GM23248 (cell line): ENCODE measurements around the gene TBC1D25. TPM values are rescaled to one million over a fixed set of nuclear protein-coding genes. Genes with fewer than 3 reads are reported as not detected.

Experiments used
- DNase-seq: peaks from one replicate; pipeline ENCODE4 v3.0.0-alpha.2; 2015
- H2AFZ ChIP-seq: fragments of 200-600 bp; sonication (generic); 2 replicates; pipeline ENCODE4 v1.6.1; 2016; ENCODE audit warnings: antibody characterized with exemption
- H3F3A ChIP-seq: fragments of 200-600 bp; sonication (generic); 2 replicates; pipeline ENCODE4 v1.6.1; 2016; ENCODE audit warnings: mild to moderate bottlenecking, antibody characterized with exemption, mixed run types; ENCODE audit not compliant: insufficient read depth
- H3K27ac ChIP-seq: fragments of 200-600 bp; sonication (generic); 2 replicates; pipeline ENCODE4 v1.5.1; 2016; ENCODE audit warnings: mild to moderate bottlenecking
- H3K27me3 ChIP-seq: fragments of 200-600 bp; sonication (generic); replicated peaks from 2 replicates; pipeline ENCODE4 v1.6.1; 2016; ENCODE audit warnings: mild to moderate bottlenecking; ENCODE audit not compliant: insufficient read depth
- H3K36me3 ChIP-seq: fragments of 200-600 bp; sonication (generic); 2 replicates; pipeline ENCODE4 v1.6.1; 2016; ENCODE audit warnings: low read depth, mild to moderate bottlenecking
- H3K4me1 ChIP-seq: fragments of 200-600 bp; sonication (generic); 2 replicates; pipeline ENCODE4 v1.6.1; 2016; ENCODE audit warnings: mild to moderate bottlenecking; ENCODE audit not compliant: insufficient read depth
- H3K4me2 ChIP-seq: fragments of 200-600 bp; sonication (generic); one replicate; pipeline ENCODE4 v1.6.1; 2016; ENCODE audit warnings: mild to moderate bottlenecking; ENCODE audit not compliant: unreplicated experiment
- H3K4me3 ChIP-seq: fragments of 200-600 bp; sonication (generic); 2 replicates; pipeline ENCODE4 v1.5.1; 2016; ENCODE audit warnings: mild to moderate bottlenecking
- H3K79me2 ChIP-seq: fragments of 200-600 bp; sonication (generic); 2 replicates; pipeline ENCODE4 v1.6.1; 2016; ENCODE audit warnings: mild to moderate bottlenecking; ENCODE audit not compliant: insufficient read depth
- H3K9ac ChIP-seq: fragments of 200-600 bp; sonication (generic); 2 replicates; pipeline ENCODE4 v1.6.1; 2016; ENCODE audit warnings: mild to moderate bottlenecking
- H3K9me2 ChIP-seq: fragments of 200-600 bp; sonication (generic); 2 replicates; pipeline ENCODE4 v1.6.1; 2016; ENCODE audit warnings: mixed run types, mild to moderate bottlenecking, moderate library complexity; ENCODE audit not compliant: insufficient read depth
- H3K9me3 ChIP-seq: fragments of 200-600 bp; sonication (generic); one replicate; pipeline ENCODE4 v1.6.1; 2017; ENCODE audit warnings: low read depth
- H4K20me1 ChIP-seq: fragments of 200-600 bp; sonication (generic); 2 replicates; pipeline ENCODE4 v1.6.0; 2016; ENCODE audit not compliant: insufficient read depth
- EZH2 ChIP-seq: fragments of 200-600 bp; sonication (generic); IDR thresholded peaks from 2 replicates; pipeline ENCODE4 v1.6.1; 2018; ENCODE audit warnings: antibody characterized with exemption, mild to moderate bottlenecking; ENCODE audit not compliant: insufficient read depth, poor library complexity, severe bottlenecking
- EZH2phosphoT487 ChIP-seq: fragments of 200-600 bp; sonication (generic); IDR thresholded peaks from 2 replicates; pipeline ENCODE4 v1.6.1; 2018; ENCODE audit warnings: antibody characterized with exemption, moderate library complexity, mild to moderate bottlenecking, low read depth; ENCODE audit not compliant: insufficient read depth
- WGBS, 2 experiments: methylation state at CpG; one replicate each; pipeline ENCODE4 v1.1.6; 2015 to 2017; ENCODE audit warnings: low lambda C conversion rate in 2 of 2, low coverage in 1 of 2; ENCODE audit errors: missing lambda C conversion rate in 2 of 2; 5-methylcytosine and 5-hydroxymethylcytosine counted together
- in situ Hi-C: fragments of 300-500 bp; cut with MboI; formaldehyde crosslinking; loops from 2 replicates; pipeline ENCODE4 v1.15.0; 2020
- polyA plus RNA-seq: library from polyadenylated mRNA; unstranded; fragments of >200 nt; fragmentation: Nextera tagmentation; extraction: Ambion mirVana; gene quantifications from 2 replicates; pipeline ENCODE4 v1.2.1, GENCODE V29; 2016
- total RNA-seq: library from RNA; depleted of rRNA; stranded (reverse); fragments of >200 nt; shearing (Covaris generic); gene quantifications from 2 replicates; pipeline ENCODE4 v1.2.3, GENCODE V29; 2014

Gene TBC1D25
- total and polyA plus RNA-seq, 2 experiments from 2014 or later = 7.9 to 8.6 TPM

DNA sequence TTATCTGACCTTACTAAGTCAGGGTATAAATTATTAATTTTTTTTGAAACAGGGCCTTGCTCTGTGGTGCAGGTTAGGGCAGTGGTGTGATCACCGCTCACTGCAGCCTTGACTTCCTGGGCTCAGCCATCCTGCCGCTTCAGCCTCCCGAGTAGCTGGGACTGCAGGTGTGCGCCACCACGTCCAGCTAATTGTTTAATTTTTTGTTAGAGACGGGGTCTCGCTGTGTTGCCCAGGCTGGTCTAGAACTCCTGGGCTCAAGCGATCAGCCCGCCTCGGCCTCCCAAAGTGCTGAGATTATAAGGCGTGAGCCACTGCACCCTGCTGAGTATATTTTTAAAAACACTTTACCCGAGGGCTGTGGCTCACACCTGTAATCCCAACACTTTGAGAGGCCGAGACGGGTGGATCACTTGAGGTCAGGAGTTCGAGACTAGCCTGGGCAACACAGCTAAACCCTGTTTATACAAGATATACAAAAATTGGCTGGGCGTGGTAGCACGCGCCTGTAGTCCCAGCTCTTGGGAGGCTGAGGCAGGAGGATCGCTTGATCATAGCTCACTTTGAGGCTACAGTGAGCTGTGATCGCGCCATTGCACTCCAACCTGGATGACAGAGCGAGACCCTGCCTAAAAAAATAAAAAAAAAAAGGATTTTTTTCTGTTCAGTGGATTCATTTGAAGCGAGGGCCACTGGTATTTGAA, 721 bp upstream of the TBC1D25 start:
- no peak for DNase-seq
- peaks cover 25% of the 10 kb centered on the region for H3K79me2 ChIP-seq
- H3K4me1 ChIP-seq = peaks cover 6% of the 10 kb centered on the region; the same call in 1 of the 2 replicates
- no peaks in the 10 kb centered on the region for H3K36me3 ChIP-seq
- in situ Hi-C loops = no loop called here
- H3F3A ChIP-seq = peaks cover 8% of the 10 kb centered on the region; the same call in 1 of the 2 replicates
- 0 out of 2 replicates have a peak overlapping the region, but pooled peaks have one; percentile 51 for H2AFZ ChIP-seq
- TF ChIP-seq EZH2phosphoT487 (no peak), EZH2 (no peak)
- H3K27me3 ChIP-seq = no peaks in the 10 kb centered on the region
- H3K9ac ChIP-seq = peak overlapping the region; percentile 93
- H4K20me1 ChIP-seq = no peaks in the 10 kb centered on the region
- H3K27ac ChIP-seq = peak overlapping the region; percentile 33; the same call in 1 of the 2 replicates
- H3K4me3 ChIP-seq = peak overlapping the region; percentile 92
- no peak overlapping the region for H3K4me2 ChIP-seq
- no peaks in the 10 kb centered on the region for H3K9me3 ChIP-seq
- 85 to 93% methylated on average over 19 to 22 of the region's 23 CpGs for WGBS, 2 experiments
- H3K9me2 ChIP-seq = no peaks in the 10 kb centered on the region

DNA sequence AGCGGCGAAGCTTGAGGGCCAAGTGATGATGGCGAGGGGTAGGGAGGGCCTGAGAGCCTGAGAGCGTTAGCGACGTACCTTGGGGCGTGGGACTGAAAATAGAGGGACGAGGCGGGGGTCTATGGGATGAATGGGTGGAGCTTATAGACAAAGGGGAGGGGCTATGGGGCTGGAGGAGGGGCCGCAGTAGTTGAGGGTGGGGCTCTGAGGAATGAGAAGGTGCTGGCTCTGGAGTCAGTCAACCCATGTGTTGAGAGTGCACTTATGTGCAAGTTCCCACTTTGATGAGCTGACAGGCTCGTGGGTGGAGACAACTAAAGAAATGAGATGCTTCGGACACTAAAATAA, 488 bp downstream of the TBC1D25 start:
- Histone ChIP-seq H3K4me3 (peak overlapping the region; percentile 92), H4K20me1 (no peaks in the 10 kb centered on the region), H3K27me3 (no peaks in the 10 kb centered on the region), H3K9ac (peak overlapping the region; percentile 93), H3K4me1 (peaks cover 6% of the 10 kb centered on the region; the same call in 1 of the 2 replicates), H2AFZ (peak overlapping the region; percentile 92), H3K9me2 (no peaks in the 10 kb centered on the region), H3F3A (peaks cover 8% of the 10 kb centered on the region; the same call in 1 of the 2 replicates), H3K9me3 (no peaks in the 10 kb centered on the region), H3K79me2 (peaks cover 25% of the 10 kb centered on the region), H3K27ac (peak overlapping the region; percentile 51), H3K36me3 (no peaks in the 10 kb centered on the region), H3K4me2 (peak overlapping the region; percentile 80)
- DNase-seq = peak; percentile 54
- TF ChIP-seq EZH2 (no peak), EZH2phosphoT487 (no peak)
- in situ Hi-C loops = no loop called here
- 0 to 2% methylated on average over 2 to 12 of the region's 12 CpGs for WGBS, 2 experiments

DNA sequence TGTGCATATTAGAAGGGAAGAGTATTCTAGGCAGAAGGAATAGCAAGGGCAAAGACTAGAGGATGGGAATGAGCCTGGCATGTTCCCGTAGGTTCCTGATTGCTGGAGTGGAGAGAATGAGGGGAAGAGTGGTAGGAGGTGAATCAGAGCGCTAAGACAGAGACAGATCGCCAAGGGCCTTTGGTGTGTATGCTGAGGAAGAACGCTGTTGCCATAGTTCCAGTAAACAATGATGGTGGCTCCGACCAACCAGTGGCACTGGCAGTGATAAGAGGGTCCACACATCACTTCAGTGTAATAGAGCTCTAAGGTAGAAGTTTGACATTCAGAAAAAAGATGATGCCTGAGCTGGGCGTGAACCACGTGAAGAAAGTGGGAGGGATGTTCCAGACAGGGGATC, 966 bp downstream of the TBC1D25 start:
- no peak overlapping the region for H2AFZ ChIP-seq
- no peak for DNase-seq
- no peak for TF ChIP-seq EZH2phosphoT487
- TF ChIP-seq EZH2 = no peak
- no peaks in the 10 kb centered on the region for H3K27me3 ChIP-seq
- WGBS, 2 experiments = 95 to 99% methylated on average over 7 of the region's 7 CpGs
- peaks cover 25% of the 10 kb centered on the region for H3K79me2 ChIP-seq
- H3K9ac ChIP-seq = no peak overlapping the region
- peak overlapping the region; percentile 80 for H3K4me2 ChIP-seq
- no peaks in the 10 kb centered on the region for H3K36me3 ChIP-seq
- H3K9me3 ChIP-seq = no peaks in the 10 kb centered on the region
- in situ Hi-C loops = no loop called here
- H3K9me2 ChIP-seq = no peaks in the 10 kb centered on the region
- H3K27ac ChIP-seq = no peak overlapping the region
- no peaks in the 10 kb centered on the region for H4K20me1 ChIP-seq
- H3F3A ChIP-seq = peaks cover 8% of the 10 kb centered on the region; the same call in 1 of the 2 replicates
- H3K4me3 ChIP-seq = peak overlapping the region; percentile 92
- H3K4me1 ChIP-seq = peaks cover 6% of the 10 kb centered on the region; the same call in 1 of the 2 replicates

DNA sequence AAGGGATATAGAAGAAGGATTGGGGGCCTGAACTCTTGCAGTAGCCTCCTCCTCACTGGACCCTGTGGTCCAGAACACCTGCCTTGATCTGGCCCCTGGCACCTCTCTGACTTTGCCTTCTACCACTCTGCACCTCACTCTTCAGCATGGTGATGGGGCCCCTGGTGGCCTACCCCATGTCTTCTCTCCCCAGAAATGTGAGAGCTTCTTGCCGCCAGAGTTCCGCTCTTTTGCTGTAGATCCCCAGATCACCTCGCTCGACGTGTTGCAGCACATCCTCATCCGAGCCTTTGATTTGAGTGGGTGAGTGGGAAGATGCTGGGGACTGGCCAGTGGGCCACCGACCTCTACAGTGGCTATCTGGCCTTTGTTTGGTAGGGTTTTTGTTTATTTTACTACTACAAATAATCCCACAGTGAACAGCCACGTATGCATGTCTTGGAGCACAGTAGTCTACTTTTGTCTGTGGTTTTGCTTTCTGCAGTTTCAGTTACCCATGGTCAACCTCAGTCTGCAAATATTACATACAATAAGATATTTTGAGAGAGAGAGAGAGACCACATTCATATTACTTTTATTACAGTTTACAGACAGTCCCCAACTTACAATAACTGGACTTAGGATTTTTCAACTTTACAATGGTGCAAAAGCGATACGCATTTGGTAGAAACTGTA, 1.8 kb downstream of the TBC1D25 start:
- Histone ChIP-seq H3K27ac (no peak overlapping the region), H3K4me3 (no peak overlapping the region), H3K9me3 (no peaks in the 10 kb centered on the region), H3K36me3 (no peaks in the 10 kb centered on the region), H3K4me2 (no peak overlapping the region), H3K9ac (no peak overlapping the region), H3F3A (peaks cover 8% of the 10 kb centered on the region; the same call in 1 of the 2 replicates), H3K79me2 (peaks cover 25% of the 10 kb centered on the region), H3K27me3 (no peaks in the 10 kb centered on the region), H4K20me1 (no peaks in the 10 kb centered on the region), H2AFZ (no peak overlapping the region), H3K9me2 (no peaks in the 10 kb centered on the region), H3K4me1 (peaks cover 6% of the 10 kb centered on the region; the same call in 1 of the 2 replicates)
- DNase-seq = no peak
- in situ Hi-C loops = no loop called here
- no peak for TF ChIP-seq EZH2
- no peak for TF ChIP-seq EZH2phosphoT487
- WGBS, 2 experiments = 79 to 85% methylated on average over 4 to 10 of the region's 10 CpGs
